ENCODE measurements around the gene DERA.
A peak's percentile ranks its signal among the peaks of the same experiment; 100 is the strongest.

DERA gene

GRCh38 chr12:15875863-15876262 is 35.3 kb upstream of the DERA start:
- no peak for TF ChIP-seq CTCF (IDR thresholded peaks at IDR 0.05; ENCODE audit: extremely low read depth, missing control alignments)
- DNase-seq (ENCODE audit: low spot score) = no peak

- no peak for DNase-seq (ENCODE audit: low spot score)
- TF ChIP-seq CTCF (IDR thresholded peaks at IDR 0.05; ENCODE audit: extremely low read depth, missing control alignments) = no peak
These were observed 31.7 kb upstream of the DERA start for GRCh38 chr12:15879413-15879812.

- DNase-seq (ENCODE audit: low spot score) = no peak
These were observed 30.4 kb upstream of the DERA start for GRCh38 chr12:15880721-15881120.

GRCh38 chr12:15882118-15882971 is 28.8 kb upstream of the DERA start, which contains the start of gene STRAP:
STRAP (plus strand) TSS chr12:15882387; CDS start chr12:15882708, 321 bp downstream.
- no peak for TF ChIP-seq CTCF (IDR thresholded peaks at IDR 0.05; ENCODE audit: extremely low read depth, missing control alignments)

More at GRCh38 chr12:15880721-15881120, 30.4 kb upstream of the DERA start:
- TF ChIP-seq CTCF (IDR thresholded peaks at IDR 0.05; ENCODE audit: extremely low read depth, missing control alignments) = no peak

GRCh38 chr12:15883536-15883935 is 27.6 kb upstream of the DERA start:
- no peak for DNase-seq (ENCODE audit: low spot score)
- no peak for TF ChIP-seq CTCF (IDR thresholded peaks at IDR 0.05; ENCODE audit: extremely low read depth, missing control alignments)

More at GRCh38 chr12:15882118-15882971, 28.8 kb upstream of the DERA start, which contains the start of gene STRAP:
- peak; percentile 90 for DNase-seq (ENCODE audit: low spot score)

GRCh38 chr12:15886372-15887042 is 24.6 kb upstream of the DERA start:
- DNase-seq (ENCODE audit: low spot score) = no peak

More at GRCh38 chr12:15886372-15887042, 24.6 kb upstream of the DERA start:
- TF ChIP-seq CTCF (IDR thresholded peaks at IDR 0.05; ENCODE audit: extremely low read depth, missing control alignments) = no peak
